A673 (cell line): ENCODE data around the gene RSU1. TPM values are rescaled to one million over a fixed set of nuclear protein-coding genes. Genes with fewer than 3 reads are reported as not detected.

Source experiments
- BruUV-seq: library from RNA; stranded (reverse); fragments of 400-500 nt; replicated peaks from 2 replicates; lab custom pipeline; 2021; lab: Mats Ljungman, UMichigan
- CTCF ChIA-PET: fragments of 300-600 bp; sonication (Branson Sonifier 250); formaldehyde crosslinking; loops from one replicate; lab custom pipeline; 2022; ENCODE audit warnings: antibody characterized with exemption; lab: Charles Lee
- POLR2A ChIA-PET: fragments of 300-600 bp; sonication (Branson Sonifier 250); formaldehyde crosslinking; loops from one replicate; lab custom pipeline; 2022; ENCODE audit warnings: antibody characterized with exemption; ENCODE audit not compliant: low non-redundant PET; lab: Charles Lee
- DNase-seq: peaks from one replicate; pipeline ENCODE4 v3.0.0-alpha.2; 2015; ENCODE audit warnings: low spot score
- H3K27ac ChIP-seq: fragments of 200-600 bp; sonication (generic); 2 replicates; pipeline ENCODE4 v1.5.1; 2016; ENCODE audit warnings: mixed run types, low read depth, mild to moderate bottlenecking, mixed read lengths, antibody characterized with exemption, low read length; ENCODE audit not compliant: poor library complexity, severe bottlenecking
- H3K27me3 ChIP-seq: fragments of 200-600 bp; sonication (generic); replicated peaks from 2 replicates; pipeline ENCODE4 v1.6.1; 2017; ENCODE audit warnings: mixed run types, low read depth, mild to moderate bottlenecking, mixed read lengths, antibody characterized with exemption, low read length; ENCODE audit not compliant: insufficient read depth, poor library complexity
- H3K36me3 ChIP-seq: fragments of 200-600 bp; sonication (generic); 2 replicates; pipeline ENCODE4 v1.6.1; 2016; ENCODE audit warnings: mixed run types, mild to moderate bottlenecking, mixed read lengths, antibody characterized with exemption, low read length; ENCODE audit not compliant: insufficient read depth, poor library complexity, severe bottlenecking
- H3K4me1 ChIP-seq: fragments of 200-600 bp; sonication (generic); 2 replicates; pipeline ENCODE4 v1.6.1; 2017; ENCODE audit warnings: mixed run types, mild to moderate bottlenecking, mixed read lengths, antibody characterized with exemption, low read length; ENCODE audit not compliant: insufficient read depth, poor library complexity, severe bottlenecking
- H3K4me3 ChIP-seq: fragments of 200-600 bp; sonication (generic); 2 replicates; pipeline ENCODE4 v1.5.1; 2016; ENCODE audit warnings: low read depth, mixed run types, mild to moderate bottlenecking, mixed read lengths, low read length; ENCODE audit not compliant: poor library complexity, severe bottlenecking
- H3K9me3 ChIP-seq: fragments of 200-600 bp; sonication (generic); 2 replicates; pipeline ENCODE4 v1.6.1; 2016; ENCODE audit warnings: mixed run types, low read depth, mild to moderate bottlenecking, mixed read lengths, antibody characterized with exemption, low read length; ENCODE audit not compliant: poor library complexity, severe bottlenecking
- EZH2 ChIP-seq: fragments of 200-600 bp; sonication (generic); IDR thresholded peaks from 2 replicates; pipeline ENCODE4 v1.6.1; 2017; ENCODE audit warnings: borderline replicate concordance, low read depth, mild to moderate bottlenecking, mixed read lengths, antibody characterized with exemption, low read length; ENCODE audit not compliant: poor library complexity, severe bottlenecking
- intact Hi-C: fragments of 100-400 bp; cut with micrococcal nuclease; formaldehyde crosslinking; loops from one replicate; pipeline ENCODE4 v1.10.0; 2022; ENCODE audit not compliant: unreplicated experiment
- total RNA-seq: library from RNA; stranded (reverse); gene quantifications from 2 replicates; pipeline ENCODE4 v1.2.3, GENCODE V29; 2021
- TF ChIP-seq, protein P1 (sequence below): fragments of 300-800, 200-600 bp; sonication (generic); conservative IDR thresholded peaks from 2 replicates; pipeline ENCODE4 v1.5.1; 2017; ENCODE audit warnings: low read depth, mild to moderate bottlenecking, antibody characterized with exemption, low read length, moderate library complexity, mixed read lengths

RSU1 gene
- total RNA-seq, 1 experiment from 2014 or later: 64.0 TPM

DNA sequence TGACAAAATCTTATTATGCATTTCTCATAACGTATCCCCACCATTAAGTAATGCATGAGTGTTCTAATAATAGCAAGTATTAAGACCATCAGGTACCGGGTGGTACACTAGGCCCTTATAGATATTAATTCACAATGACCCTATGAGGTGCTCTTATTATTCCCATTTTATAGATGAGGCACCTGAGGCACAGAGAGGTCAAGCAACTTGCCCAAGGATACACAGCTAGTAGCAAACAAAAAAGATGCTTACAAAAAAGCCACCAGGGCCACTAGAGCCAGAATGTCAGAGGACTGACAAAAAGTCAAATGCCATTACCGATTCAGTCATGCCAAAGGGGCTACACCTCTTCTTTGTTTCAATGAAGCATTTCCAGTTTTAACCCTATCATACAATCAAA, 5.9 kb downstream of the RSU1 start:
- intact Hi-C loops: no loop called here
- no TSS peak for BruUV-seq
- Histone ChIP-seq H3K27ac (no peak overlapping the region), H3K9me3 (no peaks in the 10 kb centered on the region), H3K4me1 (peaks cover 8% of the 10 kb centered on the region), H3K27me3 (no peaks in the 10 kb centered on the region), H3K4me3 (no peak overlapping the region), H3K36me3 (no peaks in the 10 kb centered on the region)
- POLR2A ChIA-PET: no interaction called here
- CTCF ChIA-PET: no interaction called here
- TF ChIP-seq, protein P1, sequence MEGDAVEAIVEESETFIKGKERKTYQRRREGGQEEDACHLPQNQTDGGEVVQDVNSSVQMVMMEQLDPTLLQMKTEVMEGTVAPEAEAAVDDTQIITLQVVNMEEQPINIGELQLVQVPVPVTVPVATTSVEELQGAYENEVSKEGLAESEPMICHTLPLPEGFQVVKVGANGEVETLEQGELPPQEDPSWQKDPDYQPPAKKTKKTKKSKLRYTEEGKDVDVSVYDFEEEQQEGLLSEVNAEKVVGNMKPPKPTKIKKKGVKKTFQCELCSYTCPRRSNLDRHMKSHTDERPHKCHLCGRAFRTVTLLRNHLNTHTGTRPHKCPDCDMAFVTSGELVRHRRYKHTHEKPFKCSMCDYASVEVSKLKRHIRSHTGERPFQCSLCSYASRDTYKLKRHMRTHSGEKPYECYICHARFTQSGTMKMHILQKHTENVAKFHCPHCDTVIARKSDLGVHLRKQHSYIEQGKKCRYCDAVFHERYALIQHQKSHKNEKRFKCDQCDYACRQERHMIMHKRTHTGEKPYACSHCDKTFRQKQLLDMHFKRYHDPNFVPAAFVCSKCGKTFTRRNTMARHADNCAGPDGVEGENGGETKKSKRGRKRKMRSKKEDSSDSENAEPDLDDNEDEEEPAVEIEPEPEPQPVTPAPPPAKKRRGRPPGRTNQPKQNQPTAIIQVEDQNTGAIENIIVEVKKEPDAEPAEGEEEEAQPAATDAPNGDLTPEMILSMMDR: no peak
- TF ChIP-seq EZH2: no peak
- no peak for DNase-seq

DNA sequence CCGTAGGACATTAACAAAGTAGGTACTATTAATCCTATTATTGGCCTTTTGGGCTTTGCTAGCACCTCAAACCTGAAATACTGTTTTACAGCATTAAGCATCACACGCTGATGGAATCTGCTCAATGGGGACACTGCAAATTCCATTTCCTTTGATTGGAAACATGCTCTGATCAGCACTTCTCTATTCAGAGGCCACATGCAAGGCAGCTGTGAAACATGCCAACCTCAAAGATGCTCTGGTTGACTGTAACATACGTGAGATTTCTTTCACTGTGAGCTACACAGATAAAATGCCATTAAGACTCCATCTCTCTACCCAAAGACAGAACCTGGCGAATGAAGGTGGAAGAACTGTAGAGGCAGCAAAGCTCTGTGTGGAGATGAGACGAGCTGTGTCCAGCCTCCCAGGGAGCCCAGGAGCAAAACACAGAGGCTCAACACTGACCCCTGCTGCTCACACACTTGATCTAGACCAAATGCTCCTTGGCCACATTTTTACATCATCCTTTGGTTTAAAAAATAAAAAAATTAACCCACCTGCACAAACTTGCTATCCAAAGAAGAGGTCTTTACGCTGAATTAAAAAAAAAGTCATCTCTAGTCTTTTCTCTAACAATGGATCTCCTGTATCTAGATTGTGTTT, 8.0 kb downstream of the RSU1 start:
- H3K27me3 ChIP-seq: no peaks in the 10 kb centered on the region
- H3K4me3 ChIP-seq: no peak overlapping the region
- no peaks in the 10 kb centered on the region for H3K9me3 ChIP-seq
- peaks cover 3% of the 10 kb centered on the region for H3K4me1 ChIP-seq
- peak; percentile 62 for DNase-seq
- no peak overlapping the region for H3K27ac ChIP-seq
- CTCF ChIA-PET: interaction anchor here (1.0 to 1.1 kb wide), 3 partner anchors 8 to 257 kb away, joined by 3 read pairs; partner anchors contain the start of gene RSU1
- BruUV-seq: no TSS peak
- POLR2A ChIA-PET: interaction anchor here (0.6 kb wide), 1 partner anchor 9 kb away, joined by 5 read pairs; no protein-coding TSS in a partner anchor
- intact Hi-C loops: loop anchor here (10.0 kb wide), 1 partner anchor 924 kb away; no protein-coding TSS in a partner anchor
- no peaks in the 10 kb centered on the region for H3K36me3 ChIP-seq
- TF ChIP-seq EZH2: no peak
- TF ChIP-seq, protein P1: peak; percentile 69

DNA sequence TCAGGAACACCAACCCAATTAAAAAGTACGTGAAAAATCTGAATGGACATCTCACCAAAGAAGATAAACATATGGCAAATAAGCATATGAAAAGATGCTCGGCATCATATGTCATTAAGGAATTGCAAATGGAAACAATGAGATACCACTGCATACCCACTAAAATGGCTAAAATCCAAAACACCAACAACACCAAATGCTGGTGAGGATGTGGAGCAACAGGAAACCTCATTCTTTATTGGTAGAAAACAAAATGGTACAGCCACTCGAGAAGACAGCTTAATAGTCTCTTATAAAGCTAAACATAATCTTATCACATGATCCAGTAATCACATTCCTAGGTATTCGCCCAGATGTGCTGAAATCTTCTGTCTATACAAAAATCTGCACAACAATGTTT, 13.1 kb downstream of the RSU1 start:
- ChIA-PET POLR2A (no interaction called here), CTCF (no interaction called here)
- intact Hi-C loops: loop anchor here (10.0 kb wide), 1 partner anchor 919 kb away; no protein-coding TSS in a partner anchor
- no peaks in the 10 kb centered on the region for H3K36me3 ChIP-seq
- no peaks in the 10 kb centered on the region for H3K4me1 ChIP-seq
- H3K9me3 ChIP-seq: no peaks in the 10 kb centered on the region
- no peaks in the 10 kb centered on the region for H3K27me3 ChIP-seq
- BruUV-seq: no TSS peak
- H3K27ac ChIP-seq: no peak overlapping the region
- DNase-seq: no peak
- TF ChIP-seq, protein P1: no peak
- no peak for TF ChIP-seq EZH2
- no peak overlapping the region for H3K4me3 ChIP-seq
